ENCODE results near the gene ABCB11. TPM values are rescaled to one million over a fixed set of nuclear protein-coding genes. Genes with fewer than 3 reads are reported as not detected.

The ABCB11 gene
- total and polyA plus RNA-seq, 9 of the 15 experiments (the other 6 are each of a cell fraction or from before 2014, with no cell fraction given), result 0.04 to 0.51 (median 0.10) TPM; not detected in 1

- peaks cover 0 to 18% of the 10 kb centered on the region in 2 experiments; a peak in 3 of 5 replicates for H3K4me1 ChIP-seq (replicated peaks in 1 of 2; ENCODE audit: control insufficient read depth in 2 of 2, insufficient read depth in 2 of 2, low read length in 2 of 2)
- no peak overlapping the region for H3K4me3 ChIP-seq
- H3K9me1 ChIP-seq (ENCODE audit: control insufficient read depth, insufficient read depth, low read length), result no peaks in the 10 kb centered on the region
- H3K9me3 ChIP-seq (replicated peaks; ENCODE audit: control insufficient read depth, insufficient read depth, low read depth, low read length), result peaks cover 3% of the 10 kb centered on the region
- in situ Hi-C loops (cut with MboI), result no loop called here
- intact Hi-C loops (cut with micrococcal nuclease), result no loop called here
- FAIRE-seq, result no peak
- no peaks in the 10 kb centered on the region for H3K79me2 ChIP-seq (ENCODE audit: control insufficient read depth, insufficient read depth, low read length)
- H3K4me2 ChIP-seq (ENCODE audit: insufficient read depth, low read length), result no peak overlapping the region
- CTCF ChIA-PET (ENCODE audit: low intra/inter-chr PET ratio), result no interaction called here
- 87% methylated on average over 2 of the region's 2 CpGs for WGBS (ENCODE audit: insufficient coverage, low coverage, missing lambda C conversion rate)
- no peak overlapping the region for H3K27ac ChIP-seq (ENCODE audit: extremely low read depth, low read depth, low read length)
- ATAC-seq, result no peak
- no peaks in the 10 kb centered on the region for H4K20me1 ChIP-seq (replicated peaks; ENCODE audit: control insufficient read depth, insufficient read depth, low read length)
- no peak overlapping the region for H2AFZ ChIP-seq (ENCODE audit: low read depth, low read length)
- no peak overlapping the region for H3K9ac ChIP-seq (ENCODE audit: insufficient read depth in 1 of 2, low read depth in 2 of 2, low read length in 2 of 2)
- H3K36me3 ChIP-seq (ENCODE audit: control insufficient read depth, insufficient read depth, low read length), result no peaks in the 10 kb centered on the region
- H3K27me3 ChIP-seq (ENCODE audit: control insufficient read depth in 2 of 2, insufficient read depth in 2 of 2, low read length in 2 of 2), result no peaks in the 10 kb centered on the region
- BruUV-seq (replicated peaks), result no TSS peak
- DNase-seq (ENCODE audit: extremely low read depth in 1 of 4, low spot score in 3 of 4), result no peak
- POLR2A ChIA-PET, result no interaction called here
- TF ChIP-seq TFE3 (CRISPR knock-in tag; IDR thresholded peaks at IDR 0.05) (no peak), GATAD2B (IDR thresholded peaks at IDR 0.05; ENCODE audit: borderline replicate concordance) (no peak), MTA3 (IDR thresholded peaks at IDR 0.05; ENCODE audit: borderline replicate concordance) (no peak), TAF1 (IDR thresholded peaks at IDR 0.05; ENCODE audit: control insufficient read depth, extremely low read depth, insufficient read depth, low read length, severe bottlenecking) (no peak), NCOR1 (IDR thresholded peaks at IDR 0.05) (no peak), CHD1 (IDR thresholded peaks at IDR 0.05; ENCODE audit: low read length) (no peak), ZNF655 (CRISPR knock-in tag; IDR thresholded peaks at IDR 0.05) (no peak), CTBP1 (IDR thresholded peaks at IDR 0.05; ENCODE audit: borderline replicate concordance) (no peak), HLTF (IDR thresholded peaks at IDR 0.05) (no peak), TCF7L2 (IDR thresholded peaks at IDR 0.05; ENCODE audit: low read depth, low read length) (no peak)
- TF ChIP-seq, protein P1, sequence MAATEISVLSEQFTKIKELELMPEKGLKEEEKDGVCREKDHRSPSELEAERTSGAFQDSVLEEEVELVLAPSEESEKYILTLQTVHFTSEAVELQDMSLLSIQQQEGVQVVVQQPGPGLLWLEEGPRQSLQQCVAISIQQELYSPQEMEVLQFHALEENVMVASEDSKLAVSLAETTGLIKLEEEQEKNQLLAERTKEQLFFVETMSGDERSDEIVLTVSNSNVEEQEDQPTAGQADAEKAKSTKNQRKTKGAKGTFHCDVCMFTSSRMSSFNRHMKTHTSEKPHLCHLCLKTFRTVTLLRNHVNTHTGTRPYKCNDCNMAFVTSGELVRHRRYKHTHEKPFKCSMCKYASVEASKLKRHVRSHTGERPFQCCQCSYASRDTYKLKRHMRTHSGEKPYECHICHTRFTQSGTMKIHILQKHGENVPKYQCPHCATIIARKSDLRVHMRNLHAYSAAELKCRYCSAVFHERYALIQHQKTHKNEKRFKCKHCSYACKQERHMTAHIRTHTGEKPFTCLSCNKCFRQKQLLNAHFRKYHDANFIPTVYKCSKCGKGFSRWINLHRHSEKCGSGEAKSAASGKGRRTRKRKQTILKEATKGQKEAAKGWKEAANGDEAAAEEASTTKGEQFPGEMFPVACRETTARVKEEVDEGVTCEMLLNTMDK (IDR thresholded peaks at IDR 0.05; ENCODE audit: borderline replicate concordance, insufficient read depth, low read depth, low read length, poor library complexity, severe bottlenecking), result no peak
- TF ChIP-seq, protein P2, sequence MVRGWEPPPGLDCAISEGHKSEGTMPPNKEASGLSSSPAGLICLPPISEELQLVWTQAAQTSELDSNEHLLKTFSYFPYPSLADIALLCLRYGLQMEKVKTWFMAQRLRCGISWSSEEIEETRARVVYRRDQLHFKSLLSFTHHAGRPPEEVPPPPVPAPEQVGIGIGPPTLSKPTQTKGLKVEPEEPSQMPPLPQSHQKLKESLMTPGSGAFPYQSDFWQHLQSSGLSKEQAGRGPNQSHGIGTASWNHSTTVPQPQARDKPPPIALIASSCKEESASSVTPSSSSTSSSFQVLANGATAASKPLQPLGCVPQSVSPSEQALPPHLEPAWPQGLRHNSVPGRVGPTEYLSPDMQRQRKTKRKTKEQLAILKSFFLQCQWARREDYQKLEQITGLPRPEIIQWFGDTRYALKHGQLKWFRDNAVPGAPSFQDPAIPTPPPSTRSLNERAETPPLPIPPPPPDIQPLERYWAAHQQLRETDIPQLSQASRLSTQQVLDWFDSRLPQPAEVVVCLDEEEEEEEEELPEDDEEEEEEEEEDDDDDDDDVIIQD (CRISPR knock-in tag; IDR thresholded peaks at IDR 0.05), result no peak
- TF ChIP-seq, protein P3, sequence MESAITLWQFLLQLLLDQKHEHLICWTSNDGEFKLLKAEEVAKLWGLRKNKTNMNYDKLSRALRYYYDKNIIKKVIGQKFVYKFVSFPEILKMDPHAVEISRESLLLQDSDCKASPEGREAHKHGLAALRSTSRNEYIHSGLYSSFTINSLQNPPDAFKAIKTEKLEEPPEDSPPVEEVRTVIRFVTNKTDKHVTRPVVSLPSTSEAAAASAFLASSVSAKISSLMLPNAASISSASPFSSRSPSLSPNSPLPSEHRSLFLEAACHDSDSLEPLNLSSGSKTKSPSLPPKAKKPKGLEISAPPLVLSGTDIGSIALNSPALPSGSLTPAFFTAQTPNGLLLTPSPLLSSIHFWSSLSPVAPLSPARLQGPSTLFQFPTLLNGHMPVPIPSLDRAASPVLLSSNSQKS (CRISPR knock-in tag; IDR thresholded peaks at IDR 0.05), result no peak
Measured at GRCh38 chr2:169047256-169048250, 16.4 kb upstream of the ABCB11 start.
